HFFc6 (cell line): ENCODE measurements around the gene RFXANK. TPM values are rescaled to one million over a fixed set of nuclear protein-coding genes. Genes with fewer than 3 reads are reported as not detected.
"Not testable (repeated sequence)": the region's sequence is repeated elsewhere in the genome, so short reads cannot be mapped to it uniquely, and the experiment has no call there.

Source experiments
- DNase-seq: peaks from one replicate; pipeline ENCODE4 v3.0.0-alpha.2; 2018
- H3K27ac Mint-ChIP-seq: 2 replicates; pipeline ENCODE4 v1.8.0; 2020; ENCODE audit warnings: mild to moderate bottlenecking, mixed read lengths
- H3K27me3 Mint-ChIP-seq: 2 replicates; pipeline ENCODE4 v1.8.0; 2021; ENCODE audit warnings: mild to moderate bottlenecking, moderate library complexity, mixed read lengths; ENCODE audit not compliant: insufficient read depth
- H3K36me3 Mint-ChIP-seq: 2 replicates; pipeline ENCODE4 v1.8.0; 2021; ENCODE audit warnings: low read depth, mixed read lengths
- H3K4me1 Mint-ChIP-seq: 2 replicates; pipeline ENCODE4 v1.8.0; 2020; ENCODE audit warnings: low read depth, mixed read lengths
- H3K4me3 Mint-ChIP-seq: 2 replicates; pipeline ENCODE4 v1.8.0; 2020; ENCODE audit warnings: mild to moderate bottlenecking, moderate library complexity, mixed read lengths
- H3K9me3 Mint-ChIP-seq: 2 replicates; pipeline ENCODE4 v1.8.0; 2020; ENCODE audit warnings: mild to moderate bottlenecking, mixed read lengths
- CTCF ChIP-seq: fragments of 200-600 bp; sonication (generic); IDR thresholded peaks from 2 replicates; pipeline ENCODE4 v1.5.0; 2021; ENCODE audit warnings: antibody characterized with exemption, mild to moderate bottlenecking
- total RNA-seq, 6 experiments: library from RNA; stranded (reverse); fragmentation: NEBNext Ultra II Directional; extraction: Animal tissue kit (Norgen Biotek cat#: 25700); gene quantifications; 2 replicates in 1 of 6; 3 replicates in 5 of 6; pipeline ENCODE4 v1.2.3, GENCODE V29; 2021

Gene RFXANK
- total RNA-seq, 6 experiments from 2014 or later, result 63.7 to 84.6 (median 75.7) TPM

- DNase-seq, result no peak
- Mint-ChIP-seq H3K36me3 (peaks cover 3% of the 10 kb centered on the region; the same call in 1 of the 2 replicates), H3K9me3 (no peaks in the 10 kb centered on the region), H3K27me3 (no peaks in the 10 kb centered on the region; the same call in 1 of the 2 replicates), H3K4me3 (no peak overlapping the region), H3K4me1 (no peaks in the 10 kb centered on the region), H3K27ac (no peak overlapping the region)
- TF ChIP-seq CTCF, result no peak
These were observed 20.1 kb upstream of the RFXANK start for GRCh38 chr19:19171821-19172532.

GRCh38 chr19:19173243-19173642 lies 18.8 kb upstream of the RFXANK start:
- not testable (repeated sequence) for H3K27ac Mint-ChIP-seq, H3K9me3 Mint-ChIP-seq, H3K4me1 Mint-ChIP-seq, H3K27me3 Mint-ChIP-seq, DNase-seq, H3K36me3 Mint-ChIP-seq, H3K4me3 Mint-ChIP-seq

GRCh38 chr19:19176950-19177349 lies 15.1 kb upstream of the RFXANK start:
- TF ChIP-seq CTCF, result no peak
- no peaks in the 10 kb centered on the region; the same call in 1 of the 2 replicates for H3K27me3 Mint-ChIP-seq
- H3K36me3 Mint-ChIP-seq, result peaks cover 20% of the 10 kb centered on the region
- no peak for DNase-seq
- H3K27ac Mint-ChIP-seq, result no peak overlapping the region
- H3K9me3 Mint-ChIP-seq, result no peaks in the 10 kb centered on the region; the same call in 1 of the 2 replicates
- H3K4me1 Mint-ChIP-seq, result no peaks in the 10 kb centered on the region
- no peak overlapping the region for H3K4me3 Mint-ChIP-seq

GRCh38 chr19:19179548-19180441 lies 12.3 kb upstream of the RFXANK start:
- Mint-ChIP-seq H3K9me3 (no peaks in the 10 kb centered on the region; the same call in 1 of the 2 replicates), H3K4me1 (no peaks in the 10 kb centered on the region), H3K4me3 (no peak overlapping the region), H3K36me3 (peaks cover 30% of the 10 kb centered on the region), H3K27me3 (no peaks in the 10 kb centered on the region; the same call in 1 of the 2 replicates), H3K27ac (no peak overlapping the region)
- TF ChIP-seq CTCF, result no peak
- DNase-seq, result no peak

GRCh38 chr19:19181488-19181998 lies 10.5 kb upstream of the RFXANK start:
- Mint-ChIP-seq H3K4me1 (no peaks in the 10 kb centered on the region; the same call in 1 of the 2 replicates), H3K27ac (no peak overlapping the region), H3K9me3 (no peaks in the 10 kb centered on the region; the same call in 1 of the 2 replicates), H3K27me3 (no peaks in the 10 kb centered on the region; the same call in 1 of the 2 replicates), H3K36me3 (peaks cover 37% of the 10 kb centered on the region), H3K4me3 (no peak overlapping the region)
- DNase-seq, result no peak
- no peak for TF ChIP-seq CTCF
